GM18519 (cell line): ENCODE results near the gene GOLGA8Q.
"Not testable (repeated sequence)": the region's sequence is repeated elsewhere in the genome, so short reads cannot be mapped to it uniquely, and the experiment has no call there.

Source experiments
- ATAC-seq: cut with Tn5 transposase; IDR thresholded peaks from one replicate; pipeline ENCODE4 v1.9.1; 2021; ENCODE audit warnings: mild to moderate bottlenecking, moderate library complexity; ENCODE audit not compliant: unreplicated experiment, low FRiP score

The GOLGA8Q gene, protein sequence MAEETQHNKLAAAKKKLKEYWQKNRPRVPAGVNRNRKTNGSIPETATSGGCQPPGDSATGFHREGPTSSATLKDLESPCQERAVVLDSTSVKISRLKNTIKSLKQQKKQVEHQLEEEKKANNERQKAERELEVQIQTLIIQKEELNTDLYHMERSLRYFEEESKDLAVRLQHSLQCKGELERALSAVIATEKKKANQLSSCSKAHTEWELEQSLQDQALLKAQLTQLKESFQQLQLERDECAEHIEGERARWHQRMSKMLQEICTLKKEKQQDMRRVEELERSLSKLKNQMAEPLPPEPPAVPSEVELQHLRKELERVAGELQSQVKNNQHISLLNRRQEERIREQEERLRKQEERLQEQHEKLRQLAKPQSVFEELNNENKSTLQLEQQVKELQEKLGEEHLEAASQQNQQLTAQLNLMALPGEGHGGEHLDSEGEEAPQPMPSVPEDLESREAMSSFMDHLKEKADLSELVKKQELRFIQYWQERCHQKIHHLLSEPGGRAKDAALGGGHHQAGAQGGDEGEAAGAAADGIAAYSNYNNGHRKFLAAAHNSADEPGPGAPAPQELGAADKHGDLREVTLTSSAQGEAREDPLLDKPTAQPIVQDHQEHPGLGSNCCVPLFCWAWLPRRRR

DNA sequence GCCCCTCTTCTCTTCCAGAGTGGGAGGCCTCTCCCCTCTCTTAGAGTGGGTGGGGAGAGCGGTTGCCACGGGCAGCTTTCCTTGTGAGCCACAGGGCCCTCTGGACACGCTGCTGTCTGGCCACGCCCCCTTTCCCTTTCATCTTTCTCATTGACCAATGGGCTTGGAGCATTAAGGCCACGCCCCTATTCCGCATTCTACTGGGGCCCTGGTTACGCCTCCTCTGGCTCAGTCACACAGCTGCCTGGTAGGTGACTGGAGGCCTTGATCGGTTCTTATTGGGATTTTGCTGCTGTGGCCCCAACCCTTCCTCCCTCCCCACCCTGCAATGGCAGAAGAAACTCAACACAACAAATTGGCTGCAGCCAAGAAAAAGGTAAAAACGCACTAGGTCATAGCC lies at the start of gene GOLGA8Q:
GOLGA8Q (plus strand) TSS at position 301 of the 400 bp plus-strand sequence; CDS start at position 329, 28 bp downstream.
- not testable (repeated sequence) for ATAC-seq

DNA sequence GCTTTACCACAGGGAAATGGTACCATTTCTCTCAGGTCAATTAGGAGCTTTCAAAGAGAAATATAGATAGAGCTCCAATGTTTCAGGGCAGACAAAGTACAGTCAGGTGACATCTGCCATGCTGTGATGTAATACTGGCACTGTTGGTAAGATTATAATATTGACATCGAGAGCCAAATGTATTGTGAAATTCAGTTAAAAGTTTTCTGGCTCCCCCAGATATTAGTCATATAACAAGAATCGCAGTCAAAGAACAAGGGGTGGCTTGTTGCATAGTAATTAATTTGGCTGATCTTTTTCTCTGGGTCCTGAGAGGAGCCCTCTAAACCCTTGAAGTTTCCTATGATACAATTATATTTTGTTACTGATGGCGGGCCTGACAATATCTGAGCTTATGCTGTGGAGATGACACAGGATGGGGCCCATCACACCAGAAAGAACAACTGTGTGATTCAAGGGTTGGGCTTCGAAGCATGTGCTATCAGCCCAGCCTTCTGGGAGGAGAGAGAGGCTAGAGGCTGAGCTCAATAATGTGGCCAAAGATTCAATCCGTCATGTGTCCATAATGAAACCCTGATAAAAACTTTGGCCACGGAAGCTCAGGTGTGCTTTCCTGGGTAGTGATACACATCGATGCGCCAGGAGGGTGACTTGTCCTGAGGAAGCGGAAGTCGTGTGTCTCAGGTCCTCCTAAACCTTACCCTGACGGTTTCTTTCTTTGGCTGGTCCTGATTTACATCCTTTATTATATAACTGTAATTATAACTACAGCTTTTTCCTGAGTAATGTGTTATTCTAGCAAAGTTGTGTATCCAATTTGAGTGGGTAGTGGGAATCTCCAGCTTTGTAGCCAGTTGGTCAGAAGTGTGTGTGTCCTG lies 48.7 kb upstream of the GOLGA8Q start:
- not testable (repeated sequence) for ATAC-seq

DNA sequence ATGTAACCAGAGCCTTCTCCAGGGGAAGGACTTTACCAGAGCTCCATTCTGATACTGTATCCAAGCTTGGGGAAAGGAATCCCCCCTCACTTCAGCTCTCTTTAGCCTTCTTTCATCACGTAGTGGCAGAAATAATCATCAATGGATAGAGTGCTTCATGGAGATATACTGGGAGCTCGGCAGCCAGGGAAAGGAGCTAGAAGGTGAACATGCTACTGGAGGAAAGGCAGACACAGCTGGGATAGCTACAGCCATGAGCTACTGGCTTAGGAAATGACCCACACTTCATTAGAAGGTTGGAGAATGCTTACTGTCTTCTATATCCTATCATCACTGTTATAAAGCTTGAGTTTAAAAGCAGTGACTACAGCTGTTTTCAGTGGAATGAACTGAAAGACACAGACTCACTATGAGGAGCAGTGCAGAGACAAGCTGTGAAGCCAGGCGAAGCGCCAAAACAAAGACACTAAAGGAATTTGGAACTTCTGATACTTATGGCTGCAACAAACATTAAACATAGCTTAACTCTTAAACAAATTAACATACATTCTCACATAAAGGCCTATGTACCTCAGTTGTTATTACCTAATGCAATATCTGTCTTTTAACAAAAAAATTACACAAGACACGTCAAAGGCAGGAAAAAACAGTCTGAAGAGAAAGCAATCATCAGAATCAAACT lies 47.5 kb upstream of the GOLGA8Q start:
- ATAC-seq, result not testable (repeated sequence)

DNA sequence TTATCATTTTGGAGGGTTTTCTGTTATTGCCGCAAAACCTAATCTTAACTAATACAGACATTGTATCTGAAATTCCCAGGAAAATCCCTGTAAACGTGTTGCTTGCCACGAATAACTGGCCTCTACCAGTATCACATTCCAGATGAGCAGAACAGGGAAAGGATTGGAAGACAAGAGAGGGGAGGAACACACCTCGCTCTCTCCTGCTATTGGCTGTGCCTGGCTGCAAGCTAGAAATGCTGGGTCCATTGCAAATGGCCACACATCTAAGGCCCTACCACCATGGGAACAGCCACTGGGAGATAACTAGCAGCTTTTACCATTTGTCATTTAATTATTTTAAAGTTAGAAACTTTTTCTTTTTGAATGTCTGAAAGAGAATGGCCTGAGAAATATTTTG lies 37.3 kb upstream of the GOLGA8Q start:
- ATAC-seq, result not testable (repeated sequence)

DNA sequence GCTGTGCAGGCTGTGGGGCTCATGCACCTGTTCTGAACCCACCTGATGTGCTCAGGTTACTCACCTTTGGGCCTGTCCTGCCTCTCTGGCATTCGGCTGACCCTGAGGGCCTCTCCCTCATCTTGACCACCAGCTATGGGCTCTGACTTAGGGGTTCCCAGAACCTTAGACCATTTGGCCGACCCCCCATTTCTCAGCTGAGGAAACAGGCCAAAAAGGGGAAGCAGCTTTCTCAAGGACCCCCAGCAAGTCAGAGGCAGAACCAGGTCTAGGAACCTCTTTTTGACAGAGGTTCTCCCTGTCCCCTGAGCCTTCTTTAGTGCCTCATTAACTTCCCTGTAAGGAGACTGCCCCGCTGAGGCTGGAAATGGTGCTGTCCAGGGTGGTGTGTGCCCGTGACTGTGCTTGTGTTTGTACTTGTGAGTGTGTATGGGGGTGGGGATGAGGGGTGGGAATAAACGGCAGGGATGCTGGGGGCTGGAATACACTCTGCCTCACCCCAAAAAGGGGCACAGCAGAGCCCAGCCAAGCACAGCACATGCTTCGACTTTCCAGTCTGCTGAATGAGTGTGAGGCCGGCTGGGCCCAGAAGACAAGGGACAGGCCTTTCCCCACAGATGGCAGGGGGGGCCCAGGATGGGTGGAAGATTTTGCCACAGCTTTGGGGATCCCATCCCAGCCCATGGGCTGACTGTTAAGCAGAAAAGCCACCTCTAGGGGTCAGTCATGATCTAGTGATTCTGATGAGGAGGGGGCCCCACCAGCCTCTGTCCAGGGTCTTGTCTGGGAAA lies 28.2 kb upstream of the GOLGA8Q start:
- ATAC-seq, result not testable (repeated sequence)

DNA sequence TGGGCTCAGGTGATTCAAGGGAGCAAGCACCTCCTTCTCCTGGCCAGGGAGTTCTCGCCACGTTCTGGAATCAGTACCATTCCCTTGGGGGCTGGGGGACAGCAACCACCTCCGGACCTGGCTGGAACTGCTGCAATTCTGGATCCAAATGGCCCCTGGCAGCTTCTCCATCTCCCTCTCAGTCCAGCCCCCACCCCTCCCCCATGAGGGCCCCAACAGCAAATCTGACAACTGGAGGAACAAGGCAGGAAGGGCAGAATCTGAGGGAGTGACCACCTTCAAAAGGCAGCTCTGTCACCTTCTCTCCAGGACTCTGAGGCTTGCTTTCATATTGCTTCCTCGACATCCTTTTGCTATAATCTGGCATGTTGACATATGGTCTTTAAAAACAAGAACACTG lies 25.9 kb upstream of the GOLGA8Q start:
- ATAC-seq, result not testable (repeated sequence)

DNA sequence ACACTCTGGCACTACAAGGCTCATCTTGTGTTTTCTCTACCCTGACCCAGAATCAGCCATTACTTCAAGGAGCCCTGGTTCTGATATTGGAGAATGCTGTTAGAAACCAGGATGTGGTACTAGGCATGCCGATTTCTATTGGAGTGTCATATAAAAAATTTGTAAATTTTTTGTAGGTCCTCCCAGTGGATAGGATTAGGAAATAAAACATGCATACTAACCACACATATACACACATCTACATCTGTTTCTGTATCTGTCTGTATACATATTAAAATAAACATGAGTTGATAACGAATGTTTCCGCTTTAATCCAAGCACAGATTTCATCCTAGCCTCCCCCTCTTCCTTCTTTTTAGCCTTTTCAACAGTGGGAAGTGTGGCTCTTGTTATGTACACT lies 22.8 kb upstream of the GOLGA8Q start:
- not testable (repeated sequence) for ATAC-seq

DNA sequence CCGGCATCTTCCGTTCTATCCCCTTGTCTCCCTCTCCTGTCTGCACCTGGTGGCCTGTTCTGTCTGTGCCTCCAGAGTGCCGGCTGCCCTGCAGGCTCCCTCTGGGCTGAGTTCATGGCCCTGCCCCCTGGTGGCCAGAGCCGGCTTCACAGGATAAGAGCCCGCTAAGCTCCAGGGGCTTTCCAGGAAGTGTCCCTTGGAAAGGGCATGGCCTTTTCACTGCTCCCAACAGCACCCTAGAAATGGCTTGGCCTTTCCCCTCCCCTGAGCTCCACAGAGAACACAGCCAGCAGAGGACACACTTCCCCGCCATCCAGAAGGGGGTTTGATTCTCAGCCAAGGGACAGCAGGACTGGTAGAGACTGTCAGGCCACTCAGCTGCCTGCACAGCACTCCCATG lies 15.1 kb downstream of the GOLGA8Q start:
- not testable (repeated sequence) for ATAC-seq

DNA sequence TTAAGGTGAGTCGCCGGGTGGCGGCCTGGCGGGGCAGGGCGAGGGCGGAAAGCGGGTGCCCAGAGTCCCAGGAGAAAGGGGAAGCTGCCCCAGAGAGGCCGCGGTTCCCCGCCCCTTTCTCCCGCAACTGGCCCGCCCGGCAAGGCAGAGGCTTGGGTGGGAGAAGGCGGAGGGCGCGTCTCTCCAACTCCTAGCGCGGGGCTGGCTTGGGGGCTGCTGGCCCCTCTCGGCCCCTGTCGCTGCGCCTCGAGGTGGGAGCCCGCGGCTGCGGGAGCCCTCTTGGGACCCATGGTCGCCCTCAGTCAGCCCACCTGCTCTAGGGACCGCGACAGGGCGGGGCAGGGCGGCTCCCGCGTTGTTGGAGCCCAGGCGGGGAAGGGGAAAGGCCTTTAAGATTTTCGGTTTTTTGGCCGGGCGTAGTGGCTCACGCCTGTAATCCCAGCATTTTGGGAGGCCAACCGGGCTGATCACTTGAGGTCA lies 21.2 kb downstream of the GOLGA8Q start:
- ATAC-seq, result not testable (repeated sequence)

DNA sequence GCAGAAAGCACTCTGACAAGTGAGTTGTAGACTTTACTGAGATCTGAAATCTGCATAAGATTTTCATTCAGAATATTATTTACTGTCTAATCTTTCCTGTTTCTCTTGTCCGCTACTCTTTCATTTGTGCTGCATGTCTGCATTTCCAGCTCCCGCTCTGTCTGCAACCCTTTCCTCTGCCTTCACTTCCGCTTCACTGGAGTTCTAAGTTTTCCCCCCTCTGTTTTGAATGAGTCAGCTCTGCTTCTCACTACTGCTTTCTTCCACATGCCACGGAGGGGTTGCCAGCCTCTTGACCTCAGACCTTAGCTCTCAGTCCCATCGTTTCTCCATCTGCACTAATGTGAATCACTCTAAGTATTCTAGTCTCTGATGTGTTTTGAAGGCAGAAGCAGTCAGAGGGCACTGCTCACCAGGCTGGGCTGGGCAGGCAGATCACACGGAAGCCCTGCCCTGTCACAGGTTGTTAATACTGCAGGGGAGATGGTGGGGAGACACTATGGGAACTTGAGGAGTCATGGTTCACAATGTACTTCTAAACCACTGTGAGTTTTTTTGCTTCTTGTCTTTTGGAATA lies 27.6 kb downstream of the GOLGA8Q start:
- not testable (repeated sequence) for ATAC-seq

DNA sequence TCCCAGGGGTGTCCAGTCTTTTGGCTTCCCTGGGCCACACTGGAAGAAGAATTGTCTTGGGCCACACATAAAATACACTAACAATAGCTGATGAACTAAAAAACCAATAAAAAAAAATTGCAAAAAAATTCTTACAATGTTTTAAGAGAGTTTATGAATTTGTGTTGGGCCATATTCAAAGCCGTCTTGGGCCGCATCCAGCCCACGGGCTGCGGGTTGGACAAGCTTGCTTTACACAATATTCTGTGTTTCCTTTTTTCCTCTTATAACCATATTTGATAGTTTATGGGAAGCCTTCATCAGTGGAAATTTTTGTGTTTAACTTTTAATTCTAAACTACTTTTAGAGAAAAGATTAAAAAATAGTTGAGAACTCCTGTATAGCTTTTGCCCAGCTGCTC lies 28.9 kb downstream of the GOLGA8Q start:
- not testable (repeated sequence) for ATAC-seq

DNA sequence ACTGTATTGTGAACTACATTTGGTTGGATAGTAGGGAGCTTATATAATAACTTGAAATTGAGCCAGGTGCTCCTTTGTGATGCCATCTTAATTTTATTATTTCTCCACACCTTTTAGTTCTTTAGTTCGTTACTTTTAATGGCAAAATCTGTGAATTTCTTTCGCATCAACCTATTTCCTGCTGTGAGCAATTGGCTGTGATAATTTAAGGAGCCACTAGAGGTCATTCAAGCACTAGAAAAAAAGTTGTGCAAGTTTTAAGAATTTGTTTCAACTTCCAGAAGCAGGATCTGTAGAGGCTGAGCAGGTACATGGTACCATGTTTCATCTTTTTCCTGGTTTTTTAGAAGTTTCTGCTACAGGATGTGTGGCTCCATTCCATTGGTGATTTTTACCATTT lies 47.1 kb downstream of the GOLGA8Q start:
- ATAC-seq, result not testable (repeated sequence)

DNA sequence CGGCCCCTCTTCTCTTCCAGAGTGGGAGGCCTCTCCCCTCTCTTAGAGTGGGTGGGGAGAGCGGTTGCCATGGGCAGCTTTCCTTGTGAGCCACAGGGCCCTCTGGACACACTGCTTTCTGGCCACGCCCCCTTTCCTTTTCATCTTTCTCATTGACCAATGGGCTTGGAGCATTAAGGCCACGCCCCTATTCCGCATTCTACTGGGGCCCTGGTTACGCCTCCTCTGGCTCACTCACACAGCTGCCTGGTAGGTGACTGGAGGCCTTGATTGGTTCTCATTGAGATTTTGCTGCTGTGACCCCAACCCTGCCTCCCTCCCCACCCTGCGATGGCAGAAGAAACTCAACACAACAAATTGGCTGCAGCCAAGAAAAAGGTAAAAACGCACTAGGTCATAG lies 51.9 kb downstream of the GOLGA8Q start, which contains the start of gene GOLGA8H:
GOLGA8H (plus strand) TSS at position 233 of the 400 bp plus-strand sequence; CDS start at position 331, 98 bp downstream.
- not testable (repeated sequence) for ATAC-seq
